SIG-M5 treated with dmso at 0.1 percent for 504 hours (cell line): ENCODE measurements around the gene LMO1.

Experiments used
- DNase-seq: peaks from one replicate; lab custom pipeline; 2025; ENCODE audit not compliant: unreplicated experiment; lab: John Stamatoyannopoulos, UW

Gene LMO1

GRCh38 chr11:8288824-8289491 is 25.3 kb upstream of the LMO1 start:
- no peak for DNase-seq

- no peak for DNase-seq
Observed at GRCh38 chr11:8288166-8288772, 24.6 kb upstream of the LMO1 start.

GRCh38 chr11:8287703-8288102 is 24.0 kb upstream of the LMO1 start:
- no peak for DNase-seq

GRCh38 chr11:8287297-8287696 is 23.6 kb upstream of the LMO1 start:
- no peak for DNase-seq

GRCh38 chr11:8286886-8287285 is 23.2 kb upstream of the LMO1 start:
- no peak for DNase-seq

GRCh38 chr11:8285796-8286195 is 22.1 kb upstream of the LMO1 start:
- no peak for DNase-seq

- DNase-seq: no peak
Observed at GRCh38 chr11:8285228-8285627, 21.6 kb upstream of the LMO1 start.

- no peak for DNase-seq
Observed at GRCh38 chr11:8283465-8284230, 20.0 kb upstream of the LMO1 start.

- DNase-seq: no peak
Observed at GRCh38 chr11:8283100-8283464, 19.4 kb upstream of the LMO1 start.

GRCh38 chr11:8282631-8283030 is 19.0 kb upstream of the LMO1 start:
- no peak for DNase-seq

GRCh38 chr11:8281266-8281665 is 17.6 kb upstream of the LMO1 start:
- no peak for DNase-seq

- no peak for DNase-seq
Observed at GRCh38 chr11:8277691-8278090, 14.0 kb upstream of the LMO1 start.

- DNase-seq: no peak
Observed at GRCh38 chr11:8276528-8276927, 12.8 kb upstream of the LMO1 start.

- DNase-seq: no peak
Observed at GRCh38 chr11:8273287-8273686, 9.6 kb upstream of the LMO1 start.

- DNase-seq: no peak
Observed at GRCh38 chr11:8271106-8271886, 7.6 kb upstream of the LMO1 start.

GRCh38 chr11:8269636-8270035 is 6.0 kb upstream of the LMO1 start:
- no peak for DNase-seq

GRCh38 chr11:8268530-8269400 is 5.1 kb upstream of the LMO1 start:
- DNase-seq: no peak

GRCh38 chr11:8267831-8268529 is 4.3 kb upstream of the LMO1 start:
- no peak for DNase-seq

- no peak for DNase-seq
Observed at GRCh38 chr11:8267280-8267679, 3.6 kb upstream of the LMO1 start.
